Gastrocnemius medialis (tissue), 4 donors: Measurements from ENCODE around the gene NRG3. TPM values are rescaled to one million over a fixed set of nuclear protein-coding genes. Genes with fewer than 3 reads are reported as not detected.

Experiments used
- ATAC-seq, 2 donors: fragments of 150-250 bp; one replicate each; pipeline ENCODE4 v1.9.1; 2016
- DNase-seq, 2 donors: peaks; one replicate each; pipeline ENCODE4 v3.0.0-alpha.2; 2019
- H3K27ac ChIP-seq, 4 donors: fragments of 200-600 bp; sonication (generic); 1 replicate in 1 of 4; 2 replicates in 3 of 4; pipeline ENCODE4 v1.5.1; 2016 to 2018; ENCODE audit warnings: mild to moderate bottlenecking in 2 of 4, moderate library complexity in 1 of 4
- H3K27me3 ChIP-seq, 3 donors: fragments of 200-600 bp; sonication (generic) in 2 of 3; 1 replicate in 1 of 3; 2 replicates in 2 of 3; pipeline versions ENCODE4 v1.5.1 to v1.6.0; 2016 to 2019; ENCODE audit warnings: mild to moderate bottlenecking in 1 of 3, moderate library complexity in 1 of 3
- H3K36me3 ChIP-seq, 2 donors: fragments of 200-600 bp; sonication (generic) in 1 of 2; one replicate each; pipeline ENCODE4 v1.5.1; 2017 to 2018
- H3K4me1 ChIP-seq, 2 donors: fragments of 200-600 bp; sonication (generic) in 1 of 2; one replicate each; pipeline ENCODE4 v1.5.1; 2016 to 2017; ENCODE audit warnings: mild to moderate bottlenecking in 2 of 2
- H3K4me3 ChIP-seq, 4 donors: fragments of 200-600 bp; sonication (generic) in 3 of 4; 1 replicate in 1 of 4; 2 replicates in 3 of 4; pipeline ENCODE4 v1.5.1; 2016 to 2019; ENCODE audit warnings: mild to moderate bottlenecking in 2 of 4
- H3K9me3 ChIP-seq, 3 donors: fragments of 200-600 bp; sonication (generic) in 2 of 3; 1 replicate in 1 of 3; 2 replicates in 2 of 3; pipeline ENCODE4 v1.5.1; 2016 to 2019
- CTCF ChIP-seq, 5 experiments: fragments of 450-650 bp in 3 of 5; fragments of 200-600 bp in 2 of 5; sonication (generic) in 2 of 5; IDR thresholded peaks in 4 of 5; conservative IDR thresholded peaks in 1 of 5; 1 replicate in 4 of 5; 2 replicates in 1 of 5; pipeline ENCODE4 v1.5.1; 2016 to 2019; ENCODE audit warnings: antibody characterized with exemption in 5 of 5, mild to moderate bottlenecking in 3 of 5, moderate library complexity in 3 of 5
- POLR2A ChIP-seq, 2 donors: fragments of 450-650 bp; IDR thresholded peaks; one replicate each; pipeline ENCODE4 v1.6.1; 2017; ENCODE audit warnings: antibody characterized with exemption in 2 of 2, mild to moderate bottlenecking in 2 of 2, moderate library complexity in 2 of 2
- in situ Hi-C, 4 donors: fragments of 200-750 bp; cut with MboI; loops; one replicate each; pipeline versions ENCODE4 v1.15.0 to v1.8.0; 2017; ENCODE audit warnings: low sequenced_read_pairs in 4 of 4
- intact Hi-C: fragments of 100-400 bp; cut with DNase I; formaldehyde crosslinking; loops from one replicate; pipeline ENCODE4 v1.15.1; 2023; ENCODE audit warnings: low total_unique reads
- total RNA-seq, 4 donors: library from RNA; depleted of rRNA; stranded (reverse); fragments of >200 nt; gene quantifications; one replicate each; pipeline versions ENCODE4 v1.1.0 to v1.2.3, GENCODE V29; 2016

NRG3 gene
- total RNA-seq, 4 donors from 2014 or later: not detected

GRCh38 chr10:82847242-82847641, 972.2 kb downstream of the NRG3 start:
- no peak for ATAC-seq
- DNase-seq: no peak
- no peaks in the 10 kb centered on the region for H3K4me1 ChIP-seq
- no peak overlapping the region for H3K27ac ChIP-seq
- H3K27me3 ChIP-seq: no peaks in the 10 kb centered on the region
- intact Hi-C loops (no loop called here), in situ Hi-C loops (no loop called here)
- H3K9me3 ChIP-seq: no peaks in the 10 kb centered on the region
- no peak overlapping the region for H3K4me3 ChIP-seq
- no peaks in the 10 kb centered on the region for H3K36me3 ChIP-seq
- TF ChIP-seq CTCF (IDR thresholded peaks at IDR 0.05 in 4 of 5, conservative IDR thresholded peaks at IDR 0.05 in 1 of 5) (no peak), POLR2A (IDR thresholded peaks at IDR 0.05) (no peak)

GRCh38 chr10:82850191-82850590, 975.2 kb downstream of the NRG3 start:
- TF ChIP-seq POLR2A (IDR thresholded peaks at IDR 0.05): no peak
- no peak for TF ChIP-seq CTCF (IDR thresholded peaks at IDR 0.05 in 4 of 5, conservative IDR thresholded peaks at IDR 0.05 in 1 of 5)
- Histone ChIP-seq H3K27me3 (no peaks in the 10 kb centered on the region), H3K36me3 (no peaks in the 10 kb centered on the region), H3K9me3 (no peaks in the 10 kb centered on the region), H3K4me3 (no peak overlapping the region), H3K4me1 (no peaks in the 10 kb centered on the region), H3K27ac (no peak overlapping the region)
- ATAC-seq: no peak
- intact Hi-C loops: no loop called here
- in situ Hi-C loops: no loop called here
- DNase-seq: no peak

DNA sequence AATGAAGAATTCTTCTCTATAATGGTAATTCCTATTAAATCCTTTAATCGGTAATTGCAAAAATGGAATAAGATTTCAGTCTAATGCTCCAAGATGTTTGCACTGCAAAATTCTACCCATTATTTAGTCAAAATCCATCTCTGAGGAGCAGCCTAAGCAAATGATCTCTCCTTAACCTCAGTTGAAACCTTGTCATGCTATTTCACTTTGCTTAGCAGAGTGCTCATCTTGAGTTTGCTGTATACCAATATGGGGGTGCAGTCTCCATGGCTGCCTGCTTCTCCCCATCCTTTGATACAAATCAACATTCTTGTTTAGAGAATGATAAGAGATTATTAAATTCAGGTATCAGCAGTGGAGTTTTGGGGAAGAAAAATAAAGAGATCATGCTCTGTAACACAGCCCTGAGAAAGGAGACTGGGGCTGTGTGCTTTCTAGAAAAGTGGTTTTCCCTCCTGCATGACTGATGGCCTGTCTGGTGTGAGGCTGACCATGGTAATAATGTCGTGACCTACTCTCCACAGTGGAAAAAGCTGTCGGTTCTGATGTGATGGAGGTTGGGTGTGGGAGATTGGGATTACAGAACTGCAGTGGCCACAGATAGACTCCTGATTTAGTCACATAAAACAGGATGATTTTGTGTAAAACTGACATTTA, 982.1 kb downstream of the NRG3 start:
- intact Hi-C loops: no loop called here
- H3K36me3 ChIP-seq: no peaks in the 10 kb centered on the region
- H3K4me1 ChIP-seq: no peaks in the 10 kb centered on the region
- ATAC-seq: no peak
- H3K9me3 ChIP-seq: no peaks in the 10 kb centered on the region
- no peak overlapping the region for H3K4me3 ChIP-seq
- no peak overlapping the region for H3K27ac ChIP-seq
- in situ Hi-C loops: no loop called here
- no peaks in the 10 kb centered on the region for H3K27me3 ChIP-seq
- TF ChIP-seq CTCF (IDR thresholded peaks at IDR 0.05 in 4 of 5, conservative IDR thresholded peaks at IDR 0.05 in 1 of 5) (no peak), POLR2A (IDR thresholded peaks at IDR 0.05) (no peak)
- no peak for DNase-seq

DNA sequence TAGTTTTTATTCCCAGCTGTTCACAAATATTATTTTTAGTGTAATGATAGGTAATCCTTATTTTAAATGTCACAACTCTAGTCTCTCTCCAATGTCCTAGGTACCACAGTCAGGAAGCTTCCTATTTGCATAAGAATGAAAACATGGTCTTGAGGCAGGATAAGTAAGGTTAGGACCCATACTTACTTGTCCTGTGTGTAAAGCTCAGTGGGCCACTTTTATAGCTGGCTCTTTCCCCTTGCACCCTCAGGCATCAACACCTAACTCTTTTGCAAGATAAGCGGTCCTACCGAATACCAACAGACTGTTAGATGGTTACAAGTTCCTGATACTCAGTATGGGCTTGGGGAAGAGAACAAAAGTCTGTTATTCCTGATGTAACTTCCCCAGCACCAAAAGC, 986.9 kb downstream of the NRG3 start:
- Histone ChIP-seq H3K36me3 (no peaks in the 10 kb centered on the region), H3K4me3 (no peak overlapping the region), H3K4me1 (no peaks in the 10 kb centered on the region), H3K27me3 (no peaks in the 10 kb centered on the region), H3K27ac (no peak overlapping the region), H3K9me3 (no peaks in the 10 kb centered on the region)
- TF ChIP-seq CTCF (IDR thresholded peaks at IDR 0.05 in 4 of 5, conservative IDR thresholded peaks at IDR 0.05 in 1 of 5) (no peak), POLR2A (IDR thresholded peaks at IDR 0.05) (no peak)
- ATAC-seq: no peak
- in situ Hi-C loops: no loop called here
- DNase-seq: no peak
- intact Hi-C loops: no loop called here

DNA sequence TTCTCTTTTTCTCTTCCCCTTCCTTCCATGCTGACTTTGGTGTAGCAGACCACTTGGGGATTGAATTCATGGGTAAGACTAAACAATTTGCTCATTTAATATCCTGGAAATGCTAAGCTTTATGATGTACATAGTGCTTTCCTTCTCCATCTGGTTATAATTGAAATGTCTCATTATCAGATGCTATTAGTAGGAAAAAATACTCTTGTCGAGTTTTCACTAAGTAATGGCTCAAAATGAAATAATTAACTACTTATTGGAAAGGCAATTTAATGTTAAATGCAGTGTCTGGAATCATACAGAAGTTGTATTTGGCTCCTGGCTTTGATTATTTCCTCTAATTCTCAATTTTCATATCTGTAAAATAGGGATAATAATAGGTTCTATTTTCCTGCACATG, 990.4 kb downstream of the NRG3 start:
- intact Hi-C loops: no loop called here

More for the DNA sequence above, 990.4 kb downstream of the NRG3 start:
- Histone ChIP-seq H3K4me1 (no peaks in the 10 kb centered on the region), H3K9me3 (no peaks in the 10 kb centered on the region), H3K27me3 (no peaks in the 10 kb centered on the region), H3K36me3 (no peaks in the 10 kb centered on the region), H3K4me3 (no peak overlapping the region), H3K27ac (no peak overlapping the region)
- in situ Hi-C loops: no loop called here
- DNase-seq (no peak), ATAC-seq (no peak)
- TF ChIP-seq CTCF (IDR thresholded peaks at IDR 0.05 in 4 of 5, conservative IDR thresholded peaks at IDR 0.05 in 1 of 5) (no peak), POLR2A (IDR thresholded peaks at IDR 0.05) (no peak)
